ENCODE data around the gene FAM168A. TPM values are rescaled to one million over a fixed set of nuclear protein-coding genes. Genes with fewer than 3 reads are reported as not detected.
"Not testable (repeated sequence)": the region's sequence is repeated elsewhere in the genome, so short reads cannot be mapped to it uniquely, and the experiment has no call there.

Gene FAM168A
- polyA plus RNA-seq, 2 of the 4 experiments (the other 2 are of a cell fraction): 15.3 to 19.2 TPM

DNA sequence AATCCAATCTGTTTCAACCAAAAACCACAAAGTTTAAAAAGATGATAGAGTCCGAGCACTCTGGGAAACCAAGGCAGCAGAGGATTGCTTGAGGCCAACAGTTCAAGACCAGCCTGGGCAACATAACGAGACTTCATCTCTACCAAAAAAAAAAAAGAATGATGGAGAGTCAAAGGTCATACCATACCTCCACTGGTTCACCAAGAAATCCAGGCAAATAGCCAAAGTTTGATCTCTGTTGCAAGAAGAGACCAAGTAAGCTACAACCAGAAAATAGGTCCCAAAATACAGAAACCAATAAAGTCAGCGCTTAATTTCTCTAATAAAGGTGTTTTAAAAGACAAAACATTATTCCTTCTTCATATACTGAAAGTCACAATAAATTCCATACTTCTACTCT lies 13.1 kb downstream of the FAM168A start:
- Histone ChIP-seq H3K9me3 (no peaks in the 10 kb centered on the region), H3K4me1 (no peaks in the 10 kb centered on the region), H3K27ac (no peak overlapping the region), H3K4me3 (no peak overlapping the region), H3K4me2 (no peak overlapping the region)
- ChIA-PET CTCF (no interaction called here), POLR2A (no interaction called here)
- no peak for ATAC-seq
- 96% methylated on average over 3 of the region's 3 CpGs for WGBS (ENCODE audit: missing lambda C conversion rate)
- no peak for DNase-seq (ENCODE audit: low read depth in 1 of 2, low spot score in 1 of 2)
- no peak for FAIRE-seq
- TF ChIP-seq, protein P1, sequence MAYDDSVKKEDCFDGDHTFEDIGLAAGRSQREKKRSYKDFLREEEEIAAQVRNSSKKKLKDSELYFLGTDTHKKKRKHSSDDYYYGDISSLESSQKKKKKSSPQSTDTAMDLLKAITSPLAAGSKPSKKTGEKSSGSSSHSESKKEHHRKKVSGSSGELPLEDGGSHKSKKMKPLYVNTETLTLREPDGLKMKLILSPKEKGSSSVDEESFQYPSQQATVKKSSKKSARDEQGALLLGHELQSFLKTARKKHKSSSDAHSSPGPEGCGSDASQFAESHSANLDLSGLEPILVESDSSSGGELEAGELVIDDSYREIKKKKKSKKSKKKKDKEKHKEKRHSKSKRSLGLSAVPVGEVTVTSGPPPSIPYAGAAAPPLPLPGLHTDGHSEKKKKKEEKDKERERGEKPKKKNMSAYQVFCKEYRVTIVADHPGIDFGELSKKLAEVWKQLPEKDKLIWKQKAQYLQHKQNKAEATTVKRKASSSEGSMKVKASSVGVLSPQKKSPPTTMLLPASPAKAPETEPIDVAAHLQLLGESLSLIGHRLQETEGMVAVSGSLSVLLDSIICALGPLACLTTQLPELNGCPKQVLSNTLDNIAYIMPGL (CRISPR knock-in tag; IDR thresholded peaks at IDR 0.05; ENCODE audit: borderline replicate concordance): no peak
- TF ChIP-seq HEYL (CRISPR knock-in tag; IDR thresholded peaks at IDR 0.05) (no peak), NFE2L2 (conservative IDR thresholded peaks at IDR 0.05; ENCODE audit: low read length) (no peak), RNF2 (IDR thresholded peaks at IDR 0.05; ENCODE audit: borderline replicate concordance, low read depth) (no peak), EP300 (IDR thresholded peaks at IDR 0.05) (no peak), KDM1A (IDR thresholded peaks at IDR 0.05; ENCODE audit: low read depth) (no peak), MAFK (IDR thresholded peaks at IDR 0.05; ENCODE audit: partially characterized antibody) (no peak), CEBPB (IDR thresholded peaks at IDR 0.05) (no peak), POLR2AphosphoS2 (conservative IDR thresholded peaks at IDR 0.05; ENCODE audit: low read length) (no peak)
- TF ChIP-seq, protein P2, sequence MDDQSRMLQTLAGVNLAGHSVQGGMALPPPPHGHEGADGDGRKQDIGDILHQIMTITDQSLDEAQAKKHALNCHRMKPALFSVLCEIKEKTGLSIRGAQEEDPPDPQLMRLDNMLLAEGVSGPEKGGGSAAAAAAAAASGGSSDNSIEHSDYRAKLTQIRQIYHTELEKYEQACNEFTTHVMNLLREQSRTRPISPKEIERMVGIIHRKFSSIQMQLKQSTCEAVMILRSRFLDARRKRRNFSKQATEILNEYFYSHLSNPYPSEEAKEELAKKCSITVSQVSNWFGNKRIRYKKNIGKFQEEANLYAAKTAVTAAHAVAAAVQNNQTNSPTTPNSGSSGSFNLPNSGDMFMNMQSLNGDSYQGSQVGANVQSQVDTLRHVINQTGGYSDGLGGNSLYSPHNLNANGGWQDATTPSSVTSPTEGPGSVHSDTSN (IDR thresholded peaks at IDR 0.05): no peak
- TF ChIP-seq, protein P3, sequence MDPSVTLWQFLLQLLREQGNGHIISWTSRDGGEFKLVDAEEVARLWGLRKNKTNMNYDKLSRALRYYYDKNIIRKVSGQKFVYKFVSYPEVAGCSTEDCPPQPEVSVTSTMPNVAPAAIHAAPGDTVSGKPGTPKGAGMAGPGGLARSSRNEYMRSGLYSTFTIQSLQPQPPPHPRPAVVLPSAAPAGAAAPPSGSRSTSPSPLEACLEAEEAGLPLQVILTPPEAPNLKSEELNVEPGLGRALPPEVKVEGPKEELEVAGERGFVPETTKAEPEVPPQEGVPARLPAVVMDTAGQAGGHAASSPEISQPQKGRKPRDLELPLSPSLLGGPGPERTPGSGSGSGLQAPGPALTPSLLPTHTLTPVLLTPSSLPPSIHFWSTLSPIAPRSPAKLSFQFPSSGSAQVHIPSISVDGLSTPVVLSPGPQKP (IDR thresholded peaks at IDR 0.05; ENCODE audit: low read depth, low read length): no peak

DNA sequence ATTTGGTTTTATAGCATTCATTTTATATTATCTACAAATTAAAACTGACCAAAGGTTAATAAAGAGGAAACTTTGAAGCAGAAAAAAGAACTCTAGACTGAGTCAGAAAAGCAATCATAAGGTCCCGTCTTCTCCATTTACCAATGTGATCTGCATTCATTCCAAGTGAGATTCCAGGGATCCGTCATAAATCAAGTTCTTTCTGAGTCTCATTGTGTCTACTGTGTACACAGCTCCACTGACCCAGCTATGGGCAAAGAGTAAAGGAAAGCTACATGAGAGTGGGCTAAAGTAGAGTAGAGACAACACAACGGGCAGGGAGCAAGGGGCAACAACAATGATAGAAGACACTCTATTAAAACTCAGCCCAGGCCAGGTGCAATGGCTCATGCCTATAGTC lies 15.3 kb downstream of the FAM168A start:
- WGBS (ENCODE audit: missing lambda C conversion rate): 92% methylated on average over 3 of the region's 3 CpGs
- no peak for TF ChIP-seq SMC3 (IDR thresholded peaks at IDR 0.05)
- TF ChIP-seq GATA3 (IDR thresholded peaks at IDR 0.05; ENCODE audit: borderline replicate concordance): no peak
- TF ChIP-seq NPAS2 (CRISPR knock-in tag; IDR thresholded peaks at IDR 0.05; ENCODE audit: borderline replicate concordance): no peak
- TF ChIP-seq KDM1A (IDR thresholded peaks at IDR 0.05; ENCODE audit: low read depth): no peak
- no peak for TF ChIP-seq CEBPB (IDR thresholded peaks at IDR 0.05)
- no peak for TF ChIP-seq MAZ (IDR thresholded peaks at IDR 0.05; ENCODE audit: borderline replicate concordance, low read depth, low read length)
- TF ChIP-seq FOXS1 (CRISPR knock-in tag; IDR thresholded peaks at IDR 0.05): no peak
- no peak for TF ChIP-seq ESRRA (IDR thresholded peaks at IDR 0.05; ENCODE audit: borderline replicate concordance, low read length)
- no peak for TF ChIP-seq NFE2L2 (conservative IDR thresholded peaks at IDR 0.05; ENCODE audit: low read length)
- TF ChIP-seq KDM5A (IDR thresholded peaks at IDR 0.05): no peak
- TF ChIP-seq ZC3H11A (IDR thresholded peaks at IDR 0.05): no peak

DNA sequence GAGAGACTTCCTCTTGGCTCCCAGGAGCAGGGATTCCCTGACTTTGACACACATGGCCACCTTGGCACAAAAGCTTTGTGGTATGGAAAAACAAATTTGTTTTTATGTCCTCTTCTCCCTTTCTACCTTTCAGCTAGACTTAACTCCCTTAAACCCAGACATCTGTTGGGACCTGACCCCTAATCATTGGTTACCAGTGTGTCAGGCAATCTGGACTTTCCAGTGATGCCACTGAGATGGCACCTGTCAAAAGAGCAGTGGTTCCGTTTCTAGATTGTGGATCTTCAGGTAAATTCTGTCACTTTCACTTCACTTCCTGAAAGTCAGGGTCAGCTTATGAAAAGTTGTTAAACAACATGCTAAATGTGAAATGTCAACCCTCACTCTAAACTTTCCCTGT lies 17.2 kb downstream of the FAM168A start:
- CTCF ChIA-PET: interaction anchor here (0.7 to 1.0 kb wide), 2 partner anchors 289 to 788 kb away, joined by 3 to 4 read pairs; no protein-coding TSS in a partner anchor
- H3K27ac ChIP-seq; H3K9me3 ChIP-seq; ATAC-seq; POLR2A ChIA-PET; H3K4me1 ChIP-seq; FAIRE-seq; H3K4me2 ChIP-seq; H3K4me3 ChIP-seq; DNase-seq (ENCODE audit: low read depth in 1 of 2, low spot score in 1 of 2): not testable (repeated sequence)
- WGBS (ENCODE audit: missing lambda C conversion rate): 89% methylated on average over 1 of the region's 1 CpG

More for the DNA sequence above, 15.3 kb downstream of the FAM168A start:
- ChIA-PET CTCF (interaction anchor here (0.7 to 0.9 kb wide), 2 partner anchors 9 to 104 kb away, joined by 3 read pairs; no protein-coding TSS in a partner anchor), POLR2A (no interaction called here)
- FAIRE-seq (no peak), DNase-seq (ENCODE audit: low read depth in 1 of 2, low spot score in 1 of 2) (no peak), ATAC-seq (no peak)
- Histone ChIP-seq H3K4me1 (no peaks in the 10 kb centered on the region), H3K9me3 (no peaks in the 10 kb centered on the region), H3K4me2 (no peak overlapping the region), H3K4me3 (no peak overlapping the region), H3K27ac (no peak overlapping the region)

Measured in A549 (cell line).